GM18951 (cell line): ENCODE measurements around the gene EPHA4.

Source experiments
- POLR2A ChIP-seq: IDR thresholded peaks from 4 replicates; pipeline ENCODE4 v1.6.1; 2011; ENCODE audit warnings: mild to moderate bottlenecking; ENCODE audit not compliant: insufficient read length, insufficient read depth; ENCODE audit errors: extremely low read depth
- in situ Hi-C: fragments of 300-500 bp; cut with MboI; formaldehyde crosslinking; loops from one replicate; pipeline ENCODE4 v1.12.0; 2022; ENCODE audit warnings: low sequenced_read_pairs, mixed read lengths, inconsistent platforms; ENCODE audit not compliant: unreplicated experiment

The EPHA4 gene

GRCh38 chr2:221549143-221549542, 23.0 kb downstream of the EPHA4 start:
- no peak for TF ChIP-seq POLR2A
- in situ Hi-C loops, result no loop called here

GRCh38 chr2:221546505-221547225, 25.4 kb downstream of the EPHA4 start:
- TF ChIP-seq POLR2A, result no peak
- in situ Hi-C loops, result no loop called here

GRCh38 chr2:221541131-221541735, 30.9 kb downstream of the EPHA4 start:
- TF ChIP-seq POLR2A, result no peak
- in situ Hi-C loops, result no loop called here

- no peak for TF ChIP-seq POLR2A
- in situ Hi-C loops, result no loop called here
Observed at GRCh38 chr2:221539246-221539645, 32.9 kb downstream of the EPHA4 start.

- in situ Hi-C loops, result no loop called here
- no peak for TF ChIP-seq POLR2A
Observed at GRCh38 chr2:221535824-221536223, 36.3 kb downstream of the EPHA4 start.

- in situ Hi-C loops, result no loop called here
- no peak for TF ChIP-seq POLR2A
Observed at GRCh38 chr2:221533299-221533698, 38.8 kb downstream of the EPHA4 start.

GRCh38 chr2:221532641-221533040, 39.5 kb downstream of the EPHA4 start:
- in situ Hi-C loops, result no loop called here
- no peak for TF ChIP-seq POLR2A

GRCh38 chr2:221530653-221531037, 41.5 kb downstream of the EPHA4 start:
- TF ChIP-seq POLR2A, result no peak
- in situ Hi-C loops, result no loop called here

- TF ChIP-seq POLR2A, result no peak
- in situ Hi-C loops, result no loop called here
Observed at GRCh38 chr2:221529943-221530652, 42.0 kb downstream of the EPHA4 start.

GRCh38 chr2:221529177-221529942, 42.7 kb downstream of the EPHA4 start:
- in situ Hi-C loops, result no loop called here
- TF ChIP-seq POLR2A, result no peak

- no peak for TF ChIP-seq POLR2A
- in situ Hi-C loops, result no loop called here
Observed at GRCh38 chr2:221527776-221528309, 44.3 kb downstream of the EPHA4 start.

GRCh38 chr2:221524158-221524557, 47.9 kb downstream of the EPHA4 start:
- TF ChIP-seq POLR2A, result no peak
- in situ Hi-C loops, result no loop called here
